SIG-M5 treated with dmso at 0.1 percent for 504 hours (cell line): Measurements from ENCODE around the gene PTGES3.
"Not testable (repeated sequence)": the region's sequence is repeated elsewhere in the genome, so short reads cannot be mapped to it uniquely, and the experiment has no call there.

Experiments
- DNase-seq: peaks from one replicate; lab custom pipeline; 2025; ENCODE audit not compliant: unreplicated experiment; lab: John Stamatoyannopoulos, UW

Gene PTGES3

DNA sequence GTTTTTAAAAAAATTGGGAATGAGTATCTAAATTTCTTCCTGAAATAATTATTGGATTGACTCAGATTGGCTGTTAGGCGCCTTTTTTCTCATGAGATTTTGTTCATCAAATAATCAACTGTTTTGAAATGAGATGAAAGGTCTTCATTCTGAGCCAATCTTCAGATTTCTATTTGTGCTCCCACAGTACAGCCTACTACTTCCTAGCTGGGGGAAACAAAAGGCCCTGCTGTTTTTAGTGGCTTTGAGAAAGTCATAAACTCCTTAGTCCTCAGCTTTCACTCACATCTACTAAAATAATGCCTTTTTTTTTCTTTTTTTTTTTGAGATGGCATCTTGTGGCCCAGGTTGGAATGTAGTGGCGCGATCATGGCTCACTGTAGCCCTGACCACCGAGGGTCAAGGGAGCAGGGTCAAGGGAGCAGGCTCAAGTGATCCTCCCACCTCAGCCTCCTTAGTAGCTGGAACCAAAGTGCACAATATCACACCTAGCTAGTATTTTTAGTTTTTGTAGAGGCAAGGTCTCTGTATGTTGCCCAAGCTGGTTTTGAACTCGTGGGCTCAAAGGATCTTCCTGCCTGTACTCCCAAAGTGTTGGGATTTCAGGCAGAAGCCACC lies 21.8 kb upstream of the PTGES3 start:
- no peak for DNase-seq

DNA sequence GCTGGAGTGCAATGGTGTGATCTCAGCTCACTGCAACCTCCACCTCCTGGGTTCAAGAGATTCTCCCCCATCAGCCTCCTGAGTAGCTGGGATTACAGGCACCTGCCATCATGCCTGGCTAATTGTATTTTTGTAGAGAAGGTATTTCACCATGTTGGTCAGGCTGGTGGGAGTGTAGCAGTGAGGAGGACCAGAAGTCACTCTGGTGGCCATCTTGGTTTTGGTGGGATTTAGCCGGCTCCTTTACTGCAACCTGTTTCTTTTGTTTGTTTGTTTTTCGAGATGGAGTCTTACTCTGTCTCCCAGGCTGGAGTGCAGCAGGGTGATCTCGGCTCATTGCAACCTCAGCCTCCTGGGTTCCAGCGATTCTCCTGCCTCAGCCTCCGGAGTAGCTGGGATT lies 16.4 kb upstream of the PTGES3 start:
- DNase-seq, result not testable (repeated sequence)

DNA sequence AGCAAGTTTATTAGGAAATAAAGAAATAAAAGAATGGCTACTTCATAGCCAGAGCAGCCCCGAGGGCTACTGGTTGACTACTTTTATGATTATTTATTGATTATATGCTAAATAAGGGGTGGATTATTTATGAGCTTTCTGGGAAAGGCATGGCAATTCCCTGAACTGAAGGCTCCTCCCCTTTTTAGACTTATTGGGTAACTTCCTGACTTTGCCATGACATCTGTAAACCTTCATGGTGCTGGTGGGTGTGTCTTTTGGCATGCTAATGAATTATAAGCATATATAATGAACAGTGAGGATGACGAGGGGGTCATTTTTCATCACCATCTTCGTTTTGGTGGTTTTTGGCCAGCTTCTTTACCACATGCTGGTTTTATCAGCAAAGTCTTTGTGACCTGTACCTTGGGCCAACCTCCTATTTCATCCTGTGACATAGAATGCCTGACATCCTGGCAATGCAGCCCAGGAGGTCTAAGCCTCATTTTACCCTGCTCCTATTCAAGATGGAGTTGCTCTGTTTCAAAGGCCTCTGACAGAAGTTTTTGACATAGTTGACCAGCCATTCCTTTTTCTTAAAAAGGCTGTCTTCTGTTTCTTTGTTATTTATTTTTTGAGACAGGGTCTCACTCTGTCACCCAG lies 11.1 kb upstream of the PTGES3 start:
- peak; percentile 67 for DNase-seq

DNA sequence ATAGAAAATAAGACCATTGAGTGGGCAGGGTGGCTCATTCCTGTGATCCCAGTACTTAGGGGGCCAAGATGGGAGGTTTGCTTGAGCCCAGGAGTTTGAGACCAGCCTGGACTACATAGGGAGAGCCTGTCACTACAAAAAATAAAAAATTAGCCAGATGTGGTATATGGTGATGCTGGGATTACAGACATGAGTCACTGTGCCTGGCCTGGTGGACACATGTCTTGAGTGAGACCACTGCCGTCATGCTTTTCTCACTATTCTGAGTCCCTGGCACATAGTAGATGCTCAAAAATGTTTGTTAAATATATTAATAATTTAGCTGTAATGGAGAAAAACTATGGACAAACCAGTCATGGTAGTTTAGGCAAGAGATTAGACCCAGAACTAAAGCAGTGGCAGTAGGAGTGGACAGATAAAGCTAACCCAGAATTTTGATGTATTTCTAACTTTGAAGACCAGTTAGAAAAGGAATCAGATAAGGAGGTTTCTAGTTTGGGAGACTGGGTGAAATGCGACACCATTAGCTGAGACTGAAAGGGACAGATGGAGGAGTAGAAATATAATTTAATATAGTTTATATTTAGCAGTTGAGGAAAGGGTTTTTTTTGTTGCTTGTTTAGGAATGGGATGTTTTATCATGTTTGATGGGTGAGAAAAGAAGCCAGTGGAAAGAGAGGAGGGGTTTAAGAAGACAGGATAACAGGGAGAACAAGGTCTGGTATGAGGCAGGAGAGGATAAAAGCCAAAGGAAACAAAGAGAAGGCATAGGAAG lies 7.4 kb upstream of the PTGES3 start:
- no peak for DNase-seq

DNA sequence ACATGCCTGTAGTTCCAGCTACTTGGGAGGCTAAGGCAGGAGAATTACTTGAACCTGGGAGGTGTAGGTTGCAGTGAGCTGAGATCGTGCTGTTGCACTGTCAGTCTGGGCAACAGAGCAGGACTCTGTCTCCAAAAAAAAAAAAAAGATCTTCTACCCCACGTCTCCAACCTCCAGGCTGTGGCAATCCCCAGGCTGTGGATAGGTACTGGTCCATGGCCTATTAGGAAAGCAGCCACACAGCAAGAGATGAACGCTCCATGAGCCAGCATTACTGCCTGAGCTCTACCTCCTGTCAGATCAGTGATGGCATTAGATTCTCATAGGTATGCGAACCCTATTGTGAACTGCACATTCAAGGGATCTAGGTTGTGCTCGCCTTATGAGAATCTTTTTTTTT lies 6.1 kb upstream of the PTGES3 start:
- no peak for DNase-seq

DNA sequence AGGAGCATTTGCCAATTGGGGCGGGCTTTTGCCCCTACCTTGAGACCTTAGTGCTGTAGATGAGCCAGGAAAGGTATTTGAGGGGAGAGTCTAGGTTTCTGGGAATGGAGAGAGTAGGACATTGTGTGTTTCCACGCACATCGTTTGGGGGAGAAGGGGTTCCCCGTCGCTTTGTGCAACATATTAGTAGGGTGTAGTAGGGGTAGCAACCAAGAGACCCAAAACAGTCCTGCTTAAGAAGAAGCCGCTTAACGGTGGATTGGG lies 694 bp upstream of the PTGES3 start:
- no peak for DNase-seq

DNA sequence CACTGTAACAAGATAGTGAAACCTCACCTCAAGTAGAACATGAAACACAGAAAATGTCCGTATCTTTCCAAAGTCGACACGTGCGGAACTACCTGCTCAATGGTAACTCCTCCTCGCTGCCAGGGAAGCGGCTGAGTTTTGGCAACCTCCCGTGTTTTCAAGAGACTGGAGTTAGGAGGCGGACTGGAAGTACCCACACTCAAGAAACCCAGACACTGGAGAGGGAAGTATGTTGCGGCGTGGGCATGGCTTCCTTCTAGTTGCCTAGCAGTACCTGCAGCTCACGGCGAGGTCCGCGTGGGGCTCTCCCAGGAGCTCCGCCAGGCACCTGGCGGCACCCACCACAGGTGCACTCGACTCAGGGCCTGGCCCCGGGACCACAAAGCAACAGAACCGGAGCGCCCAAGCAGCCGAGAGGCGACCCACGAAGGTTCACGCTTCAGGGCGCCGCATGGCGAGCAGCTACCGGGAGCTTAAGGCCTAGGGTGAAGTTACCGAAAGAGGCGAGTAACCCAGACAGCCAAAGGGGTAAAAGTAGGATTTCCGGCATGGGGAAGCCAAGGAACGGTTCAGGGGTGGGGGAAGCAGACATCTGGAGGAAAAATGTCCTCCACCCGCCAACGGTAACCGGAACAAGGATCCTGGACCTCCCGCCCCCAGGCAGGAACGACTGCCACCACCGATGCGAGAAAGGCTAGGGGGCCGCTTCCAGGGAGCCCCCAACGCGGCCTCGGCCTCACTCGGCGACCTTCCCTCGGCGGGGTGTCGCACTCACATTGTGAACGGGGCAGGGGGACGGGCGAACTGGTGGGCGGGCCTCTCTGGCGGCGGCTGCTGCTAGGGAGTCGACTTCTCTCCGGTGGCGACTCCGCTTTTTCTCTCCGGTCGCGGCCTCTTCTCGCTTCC lies 608 bp downstream of the PTGES3 start:
- peak; percentile 72 for DNase-seq

DNA sequence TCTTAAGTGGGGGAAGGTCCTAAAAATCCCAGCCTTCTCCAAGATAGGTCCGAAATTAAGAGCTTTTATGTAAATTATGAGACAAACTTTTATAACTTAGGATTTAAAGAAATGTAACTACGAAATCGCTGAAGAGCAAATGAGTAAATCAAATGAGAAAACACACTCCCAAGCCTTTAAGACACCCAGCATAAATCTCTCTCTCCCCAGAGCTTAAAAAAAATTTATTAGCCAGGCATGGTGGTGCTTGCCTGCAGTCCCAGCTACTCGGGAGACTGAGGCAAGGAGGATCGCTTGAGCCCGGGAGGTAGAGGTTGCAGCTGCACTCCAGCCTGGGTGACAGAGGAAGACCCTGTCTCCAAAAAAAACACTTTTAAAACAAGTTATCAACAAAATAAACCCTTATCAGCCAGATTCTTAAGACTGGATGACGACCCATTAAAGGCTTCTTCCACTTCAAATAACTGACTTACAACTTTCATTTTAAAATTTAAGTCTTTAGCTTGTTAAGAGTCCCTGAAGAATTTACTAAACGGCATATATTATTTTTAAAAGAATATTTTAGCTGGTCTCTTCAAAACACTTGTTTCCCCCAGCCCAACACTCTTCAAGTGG lies 3.2 kb downstream of the PTGES3 start:
- peak; percentile 65 for DNase-seq

DNA sequence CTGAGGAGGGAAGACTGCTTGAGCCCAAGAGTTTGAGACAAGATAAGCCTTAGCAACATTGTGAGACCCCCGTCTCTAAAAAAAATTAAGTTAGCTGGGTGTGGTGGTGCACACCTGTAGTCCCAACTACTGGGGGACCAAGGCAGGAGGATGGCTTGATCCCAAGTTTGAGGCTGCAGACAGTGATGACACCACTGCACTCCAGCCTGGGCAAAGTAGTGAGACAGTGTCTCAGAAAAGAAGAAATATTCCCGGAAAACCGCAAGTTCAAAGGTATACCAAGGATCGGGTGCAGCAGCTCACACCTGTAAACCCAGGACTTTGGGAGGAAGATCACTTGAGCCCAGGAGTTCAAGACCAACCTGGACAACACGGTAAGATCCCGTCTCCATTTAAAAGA lies 5.8 kb downstream of the PTGES3 start:
- no peak for DNase-seq

DNA sequence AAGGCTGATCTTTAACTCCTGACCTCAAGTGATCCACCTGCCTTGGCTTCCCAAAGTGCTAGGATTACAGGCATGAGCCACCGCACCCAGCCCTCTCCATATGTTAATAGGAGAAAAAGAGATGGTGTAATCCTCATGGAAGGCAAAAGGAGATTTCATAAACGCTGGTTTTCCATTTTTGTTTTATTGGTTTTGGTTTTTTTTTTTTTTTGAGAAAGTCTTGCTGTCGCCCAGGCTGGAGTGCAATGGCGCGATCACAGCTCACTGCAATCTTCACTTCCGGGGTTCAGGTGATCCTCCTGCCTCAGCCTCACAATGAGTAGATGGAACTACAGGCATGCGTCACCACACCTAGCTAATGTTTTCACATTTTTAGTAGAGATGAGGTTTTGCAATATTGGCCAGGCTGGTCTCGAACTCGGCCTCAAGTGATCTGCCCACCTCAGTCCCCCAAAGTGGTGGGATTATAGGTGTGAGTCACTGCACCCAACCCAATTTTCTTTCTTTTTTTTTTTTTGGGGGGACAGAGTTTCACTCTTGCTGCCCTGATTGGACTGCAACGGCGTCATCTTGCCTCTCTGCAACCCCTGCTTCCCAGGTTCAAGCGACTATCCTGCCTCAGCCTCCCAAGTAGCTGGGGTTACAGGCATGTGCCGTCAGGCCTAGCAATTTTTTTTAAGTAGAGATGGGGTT lies 8.1 kb downstream of the PTGES3 start:
- DNase-seq, result no peak

DNA sequence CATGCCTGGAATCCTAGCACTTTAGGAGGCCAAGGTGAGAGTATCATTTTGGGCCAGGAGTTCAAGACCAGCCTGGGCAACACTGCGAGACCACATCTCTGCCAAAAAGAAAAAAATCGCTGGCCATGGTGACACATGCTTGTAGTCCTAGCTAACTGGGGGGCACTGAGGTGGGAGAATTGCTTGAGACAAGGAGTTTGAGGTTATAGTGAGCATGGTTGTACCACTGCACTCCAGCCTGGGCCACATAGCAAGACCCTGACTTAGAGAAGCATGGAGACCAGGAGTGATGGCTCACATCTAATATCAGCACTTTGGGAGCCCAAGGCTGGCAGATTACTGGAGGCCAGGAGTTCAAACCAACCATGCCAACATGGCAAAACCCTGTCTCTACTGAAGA lies 9.2 kb downstream of the PTGES3 start:
- DNase-seq, result no peak

DNA sequence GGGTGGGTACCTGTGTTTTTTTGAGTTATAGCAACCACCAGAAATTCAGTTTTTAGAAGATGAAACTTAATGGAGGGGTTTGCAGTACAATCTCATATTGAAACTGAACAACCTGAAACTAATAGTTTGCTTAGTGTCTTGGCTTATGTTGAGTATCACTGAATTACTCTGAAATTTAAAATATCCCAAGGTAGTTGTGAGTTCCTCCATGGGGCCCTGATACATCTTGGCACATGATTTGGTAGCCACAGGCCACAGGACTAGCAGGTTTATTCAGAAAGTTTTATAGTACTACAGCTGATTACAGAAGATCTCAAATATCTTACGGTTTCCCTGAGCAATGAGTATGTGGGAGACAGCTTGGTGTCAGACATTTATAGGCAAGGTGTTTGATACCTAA lies 10.4 kb downstream of the PTGES3 start:
- DNase-seq, result no peak

DNA sequence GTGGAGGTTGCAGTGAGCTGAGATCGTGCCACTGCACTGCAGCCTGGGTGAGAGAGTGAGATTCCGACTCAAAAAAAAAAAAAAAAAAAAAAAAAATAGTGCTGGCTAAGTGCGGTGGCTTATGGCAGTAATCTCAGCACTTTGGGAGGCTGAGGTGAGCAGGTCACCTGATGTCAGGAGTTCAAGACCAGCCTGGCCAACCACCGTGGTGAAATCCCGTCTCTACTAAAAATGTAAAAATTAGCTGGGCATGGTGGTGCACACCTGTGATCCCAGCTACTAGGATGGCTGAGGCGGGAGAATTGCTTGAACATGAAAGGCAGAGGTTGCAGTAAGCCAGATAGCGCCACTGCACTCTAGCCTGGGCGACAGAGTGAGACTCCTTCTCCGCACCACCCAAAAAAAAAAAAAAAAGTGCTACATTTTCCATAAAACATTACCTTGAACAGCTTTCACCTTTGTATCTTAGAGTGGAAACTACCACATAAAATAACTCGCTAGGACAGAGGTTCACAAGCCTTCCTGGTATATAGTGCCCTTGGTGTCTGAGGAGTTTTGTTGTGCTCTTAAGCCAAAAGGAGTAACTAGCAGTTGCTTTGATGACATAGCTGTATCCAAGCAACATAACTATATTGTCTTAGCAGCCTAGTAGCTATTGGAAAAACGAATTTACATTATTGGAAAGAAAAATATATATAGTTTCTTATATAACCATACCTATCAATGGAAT lies 11.1 kb downstream of the PTGES3 start:
- no peak for DNase-seq

DNA sequence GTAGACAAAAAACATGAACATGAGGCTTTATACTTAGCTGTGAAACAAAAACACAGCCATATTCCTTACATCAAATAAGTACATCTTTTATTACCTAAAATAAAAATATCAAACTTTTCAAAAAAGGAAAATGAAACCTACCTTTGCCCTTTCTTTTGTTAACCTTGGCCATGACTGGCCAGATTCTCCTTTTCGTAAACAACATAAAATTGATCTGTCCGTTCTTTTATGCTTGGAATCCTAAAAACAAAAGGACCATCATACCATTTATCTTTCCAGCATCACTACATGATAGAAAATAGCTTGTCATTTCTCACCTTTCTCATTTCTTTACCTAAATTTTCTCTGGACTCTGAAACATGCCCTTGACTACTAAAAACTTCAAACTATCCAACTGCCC lies 16.5 kb downstream of the PTGES3 start:
- DNase-seq, result no peak

DNA sequence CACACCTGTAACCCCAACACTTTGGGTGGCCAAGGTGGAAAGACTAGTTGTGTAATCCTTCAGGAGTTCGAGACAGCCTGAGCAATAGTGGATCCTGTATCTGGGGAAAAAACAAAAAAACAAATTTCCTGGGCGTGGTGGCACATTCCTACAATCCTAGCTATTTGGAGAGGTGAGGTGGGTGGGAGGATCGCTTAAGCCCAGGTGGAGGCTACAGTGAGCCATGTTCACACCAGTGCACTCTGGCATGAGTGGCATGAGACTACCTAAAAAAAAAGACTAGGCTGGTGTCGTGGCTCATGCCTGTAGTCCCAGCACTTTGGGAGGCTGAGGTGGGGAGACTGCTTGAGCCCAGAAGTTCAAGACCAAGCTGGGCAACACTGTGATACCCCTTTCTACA lies 17.2 kb downstream of the PTGES3 start:
- no peak for DNase-seq

DNA sequence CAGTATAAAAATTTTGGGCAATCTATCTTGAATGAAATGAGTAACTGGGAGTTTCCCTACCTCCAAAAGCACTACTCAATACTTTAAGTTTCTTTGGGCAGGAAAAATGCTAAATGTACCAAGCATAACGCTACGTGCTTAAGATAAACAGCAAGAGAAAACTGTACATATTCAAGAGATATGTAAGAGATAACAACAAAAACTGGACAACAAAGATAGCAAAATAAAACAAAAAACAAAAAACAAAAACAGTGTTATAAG lies 20.0 kb downstream of the PTGES3 start:
- DNase-seq, result no peak

DNA sequence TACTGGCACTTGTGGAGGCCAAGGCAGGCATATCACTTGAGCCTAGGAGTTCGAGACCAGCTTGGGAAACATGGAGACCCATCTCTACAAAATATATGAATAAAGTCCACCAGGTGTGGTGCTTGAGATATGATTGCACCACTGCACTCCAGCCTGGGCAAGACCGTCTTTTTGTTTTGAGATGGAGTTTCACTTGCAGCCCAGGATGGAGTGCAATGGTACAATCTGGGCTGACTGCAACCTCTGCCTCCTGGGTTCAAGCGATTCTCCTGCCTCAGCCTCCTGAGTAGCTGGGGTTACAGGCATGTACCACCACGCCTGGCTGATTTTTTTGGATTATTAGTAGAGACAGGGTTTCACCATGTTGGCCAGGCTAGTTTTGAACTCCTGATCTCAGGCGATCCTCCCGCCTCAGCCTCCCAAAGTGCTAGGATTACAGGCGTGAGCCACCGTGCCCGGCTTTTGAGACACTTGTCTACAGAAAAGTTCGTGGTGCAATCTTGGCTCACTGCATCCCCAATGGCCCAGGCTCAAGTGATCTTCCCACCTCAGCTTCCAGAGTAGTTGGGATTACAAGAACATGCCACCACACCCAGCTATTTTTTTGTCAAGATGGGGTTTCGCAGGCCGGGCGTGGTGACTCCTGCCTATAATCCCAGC lies 26.0 kb downstream of the PTGES3 start:
- no peak for DNase-seq

DNA sequence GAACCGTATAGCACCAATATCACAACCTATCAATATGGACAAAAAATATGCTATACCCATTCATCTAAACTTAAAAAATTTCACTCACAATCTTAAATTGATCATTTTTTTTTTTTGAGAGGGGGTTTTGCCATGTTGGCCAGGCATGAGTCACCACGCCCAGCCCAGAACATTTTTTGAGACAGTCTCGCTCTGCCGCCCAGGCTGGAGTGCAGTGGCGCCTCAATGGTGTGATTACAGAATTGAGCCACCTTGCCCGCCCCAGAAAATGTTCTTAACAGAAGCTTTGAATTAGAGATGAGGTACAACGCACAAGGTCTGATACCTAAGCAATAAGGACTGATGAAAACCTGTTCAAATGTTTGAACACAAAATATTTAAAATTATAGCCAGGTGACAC lies 26.5 kb downstream of the PTGES3 start:
- no peak for DNase-seq

DNA sequence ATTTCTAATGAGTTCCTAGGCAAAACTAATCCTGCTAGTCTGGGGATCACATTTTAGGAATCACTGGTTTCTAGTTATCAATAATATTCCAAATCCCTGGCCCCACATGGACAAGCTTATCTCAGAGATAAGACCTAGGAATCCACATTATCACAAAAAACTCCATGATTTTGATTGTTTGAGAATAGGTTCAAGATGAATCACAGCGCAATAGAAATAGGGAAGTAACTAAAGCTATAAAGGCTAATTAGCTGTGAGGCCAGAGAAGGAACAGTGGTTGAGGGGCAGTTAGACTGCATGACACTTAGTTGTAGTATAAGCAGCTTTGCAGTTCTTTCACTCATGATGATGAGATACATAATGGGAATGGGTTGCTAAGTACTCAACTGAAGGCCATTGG lies 29.2 kb downstream of the PTGES3 start:
- peak; percentile 65 for DNase-seq
